OCI-LY1 (cell line): ENCODE data around the gene DNAJB1.

Source experiments
- H2AFZ ChIP-seq: fragments of 200-600 bp; sonication (generic), shearing (Covaris generic); 2 replicates; pipeline ENCODE4 v1.6.0; 2014; ENCODE audit warnings: antibody characterized with exemption, mild to moderate bottlenecking, low read length
- H3F3A ChIP-seq: fragments of 200-600 bp; sonication (generic), shearing (Covaris generic); 2 replicates; pipeline ENCODE4 v1.6.0; 2014; ENCODE audit warnings: mild to moderate bottlenecking, antibody characterized with exemption, low read length, moderate library complexity; ENCODE audit not compliant: insufficient read depth
- H3K27ac ChIP-seq: fragments of 200-600 bp; sonication (generic); 2 replicates; pipeline ENCODE4 v1.5.1; 2014; ENCODE audit warnings: low read length, mixed run types, mild to moderate bottlenecking, low read depth; ENCODE audit not compliant: poor library complexity, severe bottlenecking
- H3K27me3 ChIP-seq: fragments of 200-600 bp; sonication (generic); 2 replicates; pipeline ENCODE4 v1.6.0; 2014; ENCODE audit warnings: antibody characterized with exemption, mild to moderate bottlenecking, low read length, moderate library complexity; ENCODE audit not compliant: insufficient read depth
- H3K36me3 ChIP-seq: fragments of 200-600 bp; sonication (generic); 2 replicates; pipeline ENCODE4 v1.6.1; 2014; ENCODE audit warnings: mild to moderate bottlenecking, antibody characterized with exemption, low read length, moderate library complexity, mixed read lengths; ENCODE audit not compliant: insufficient read depth
- H3K4me1 ChIP-seq: fragments of 200-600 bp; sonication (generic); 2 replicates; pipeline ENCODE4 v1.5.1; 2014; ENCODE audit warnings: mild to moderate bottlenecking, low read length, moderate library complexity; ENCODE audit not compliant: insufficient read depth, severe bottlenecking
- H3K4me2 ChIP-seq: fragments of 200-600 bp; sonication (generic), shearing (Covaris generic); 2 replicates; pipeline ENCODE4 v1.6.1; 2014; ENCODE audit warnings: low read length
- H3K4me3 ChIP-seq: fragments of 200-600 bp; sonication (generic); 2 replicates; pipeline ENCODE4 v1.5.1; 2014; ENCODE audit warnings: low read length, low read depth, mild to moderate bottlenecking, mixed read lengths; ENCODE audit not compliant: poor library complexity, severe bottlenecking
- H3K79me2 ChIP-seq: fragments of 200-600 bp; shearing (Covaris generic); 2 replicates; pipeline ENCODE4 v1.6.1; 2016; ENCODE audit warnings: mixed run types, low read length, mixed read lengths; ENCODE audit not compliant: insufficient read depth
- H3K9ac ChIP-seq: fragments of 200-600 bp; sonication (generic), shearing (Covaris generic); 2 replicates; pipeline ENCODE4 v1.6.1; 2014; ENCODE audit warnings: mild to moderate bottlenecking, low read length, mixed read lengths
- H3K9me2 ChIP-seq: fragments of 200-600 bp; sonication (generic), shearing (Covaris generic); 2 replicates; pipeline ENCODE4 v1.6.1; 2014; ENCODE audit warnings: low read depth, mild to moderate bottlenecking, low read length, mixed read lengths
- H3K9me3 ChIP-seq: fragments of 200-600 bp; shearing (Covaris generic); 2 replicates; pipeline ENCODE4 v1.6.1; 2014; ENCODE audit warnings: low read length, mixed read lengths
- H4K20me1 ChIP-seq: fragments of 200-600 bp; sonication (generic), shearing (Covaris generic); 2 replicates; pipeline ENCODE4 v1.6.0; 2016; ENCODE audit warnings: mild to moderate bottlenecking, low read length; ENCODE audit not compliant: insufficient read depth
- CTCF ChIP-seq: fragments of 200-600 bp; sonication (generic), shearing (Covaris generic); IDR thresholded peaks from 2 replicates; pipeline ENCODE4 v1.5.1; 2017; ENCODE audit warnings: mild to moderate bottlenecking, antibody characterized with exemption, low read length, moderate library complexity, mixed read lengths
- EZH2 ChIP-seq: fragments of 200-600 bp; sonication (generic), shearing (Covaris generic); IDR thresholded peaks from 2 replicates; pipeline ENCODE4 v1.8.0; 2017; ENCODE audit warnings: borderline replicate concordance, mixed run types, mild to moderate bottlenecking, antibody characterized with exemption, low read length, moderate library complexity, mixed read lengths

The DNAJB1 gene

GRCh38 chr19:14471436-14472187 is 46.6 kb downstream of the DNAJB1 start:
- Histone ChIP-seq H4K20me1 (no peaks in the 10 kb centered on the region), H3K4me3 (no peak overlapping the region), H3K27me3 (peaks cover 6% of the 10 kb centered on the region; the same call in 1 of the 2 replicates), H3F3A (no peaks in the 10 kb centered on the region), H3K9ac (no peak overlapping the region), H3K4me2 (peak overlapping the region; percentile 42), H3K9me3 (no peaks in the 10 kb centered on the region), H2AFZ (no peak overlapping the region), H3K36me3 (peaks cover 27% of the 10 kb centered on the region), H3K4me1 (peaks cover 9% of the 10 kb centered on the region), H3K9me2 (no peaks in the 10 kb centered on the region), H3K79me2 (no peaks in the 10 kb centered on the region), H3K27ac (no peak overlapping the region)
- TF ChIP-seq EZH2: no peak
- no peak for TF ChIP-seq CTCF

GRCh38 chr19:14470031-14470876 is 47.9 kb downstream of the DNAJB1 start:
- H4K20me1 ChIP-seq: no peaks in the 10 kb centered on the region
- TF ChIP-seq EZH2 (no peak), CTCF (no peak)
- no peak overlapping the region for H3K27ac ChIP-seq
- H3K4me2 ChIP-seq: no peak overlapping the region
- H2AFZ ChIP-seq: no peak overlapping the region
- peaks cover 9% of the 10 kb centered on the region for H3K4me1 ChIP-seq
- H3K27me3 ChIP-seq: no peaks in the 10 kb centered on the region
- no peak overlapping the region for H3K4me3 ChIP-seq
- H3K79me2 ChIP-seq: no peaks in the 10 kb centered on the region
- peaks cover 36% of the 10 kb centered on the region for H3K36me3 ChIP-seq
- H3F3A ChIP-seq: no peaks in the 10 kb centered on the region
- no peaks in the 10 kb centered on the region for H3K9me3 ChIP-seq
- H3K9me2 ChIP-seq: no peaks in the 10 kb centered on the region
- no peak overlapping the region for H3K9ac ChIP-seq

GRCh38 chr19:14467816-14468215 is 50.4 kb downstream of the DNAJB1 start:
- no peaks in the 10 kb centered on the region for H3K79me2 ChIP-seq
- no peak overlapping the region for H3K9ac ChIP-seq
- H3K4me2 ChIP-seq: no peak overlapping the region
- H3K27ac ChIP-seq: no peak overlapping the region
- H2AFZ ChIP-seq: no peak overlapping the region
- no peaks in the 10 kb centered on the region for H3F3A ChIP-seq
- H4K20me1 ChIP-seq: no peaks in the 10 kb centered on the region
- no peak overlapping the region for H3K4me3 ChIP-seq
- peaks cover 9% of the 10 kb centered on the region for H3K4me1 ChIP-seq
- H3K27me3 ChIP-seq: no peaks in the 10 kb centered on the region
- no peaks in the 10 kb centered on the region for H3K9me2 ChIP-seq
- H3K36me3 ChIP-seq: peaks cover 59% of the 10 kb centered on the region
- H3K9me3 ChIP-seq: no peaks in the 10 kb centered on the region
- TF ChIP-seq CTCF (no peak), EZH2 (no peak)
